Measurements from ENCODE around the gene HAVCR1. TPM values are rescaled to one million over a fixed set of nuclear protein-coding genes. Genes with fewer than 3 reads are reported as not detected.
"Not testable (repeated sequence)": the region's sequence is repeated elsewhere in the genome, so short reads cannot be mapped to it uniquely, and the experiment has no call there.

HAVCR1 gene
- total and polyA plus RNA-seq, 3 donors from 2014 or later = 1.1 to 3.1 (median 1.7) TPM

DNA sequence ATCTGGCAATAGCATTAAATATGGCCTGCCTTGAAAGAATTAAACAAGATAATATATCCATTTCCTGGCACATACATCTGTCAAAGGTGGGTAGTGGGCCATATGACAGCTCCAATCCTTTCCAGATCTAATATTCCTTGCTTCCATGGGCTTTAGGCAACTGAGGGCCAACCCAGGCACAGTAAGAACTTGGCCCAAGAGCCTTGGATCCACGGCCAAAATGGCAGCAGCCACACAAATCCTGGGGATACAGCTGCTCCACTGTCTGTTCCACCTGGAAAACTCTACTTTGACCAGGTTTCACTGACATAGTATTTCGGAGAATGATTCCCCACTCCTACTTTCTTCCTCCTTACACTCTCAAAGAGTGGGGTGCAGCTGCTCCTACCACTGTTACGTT is 13.3 kb downstream of the HAVCR1 start:
- Histone ChIP-seq H3K4me1 (no peaks in the 10 kb centered on the region), H3K4me3 (no peak overlapping the region), H3K36me3 (ENCODE audit: low read depth, missing control alignments) (no peaks in the 10 kb centered on the region), H3K27me3 (no peaks in the 10 kb centered on the region), H3K27ac (no peak overlapping the region), H3K9me3 (no peaks in the 10 kb centered on the region)
- 48 to 61% methylated on average over 3 of the region's 3 CpGs for WGBS, 2 donors
- DNase-seq = no peak
- intact Hi-C loops (cut with DNase I; ENCODE audit: low total_unique reads) = no loop called here
- TF ChIP-seq POLR2A (IDR thresholded peaks at IDR 0.05) = no peak
- TF ChIP-seq, protein P1, sequence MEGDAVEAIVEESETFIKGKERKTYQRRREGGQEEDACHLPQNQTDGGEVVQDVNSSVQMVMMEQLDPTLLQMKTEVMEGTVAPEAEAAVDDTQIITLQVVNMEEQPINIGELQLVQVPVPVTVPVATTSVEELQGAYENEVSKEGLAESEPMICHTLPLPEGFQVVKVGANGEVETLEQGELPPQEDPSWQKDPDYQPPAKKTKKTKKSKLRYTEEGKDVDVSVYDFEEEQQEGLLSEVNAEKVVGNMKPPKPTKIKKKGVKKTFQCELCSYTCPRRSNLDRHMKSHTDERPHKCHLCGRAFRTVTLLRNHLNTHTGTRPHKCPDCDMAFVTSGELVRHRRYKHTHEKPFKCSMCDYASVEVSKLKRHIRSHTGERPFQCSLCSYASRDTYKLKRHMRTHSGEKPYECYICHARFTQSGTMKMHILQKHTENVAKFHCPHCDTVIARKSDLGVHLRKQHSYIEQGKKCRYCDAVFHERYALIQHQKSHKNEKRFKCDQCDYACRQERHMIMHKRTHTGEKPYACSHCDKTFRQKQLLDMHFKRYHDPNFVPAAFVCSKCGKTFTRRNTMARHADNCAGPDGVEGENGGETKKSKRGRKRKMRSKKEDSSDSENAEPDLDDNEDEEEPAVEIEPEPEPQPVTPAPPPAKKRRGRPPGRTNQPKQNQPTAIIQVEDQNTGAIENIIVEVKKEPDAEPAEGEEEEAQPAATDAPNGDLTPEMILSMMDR (IDR thresholded peaks at IDR 0.05) = no peak

- Histone ChIP-seq H3K4me1 (no peaks in the 10 kb centered on the region), H3K9me3 (no peaks in the 10 kb centered on the region), H3K36me3 (ENCODE audit: low read depth, missing control alignments) (no peaks in the 10 kb centered on the region), H3K27me3 (no peaks in the 10 kb centered on the region), H3K27ac (no peak overlapping the region), H3K4me3 (no peak overlapping the region)
- DNase-seq = no peak
- no peak for TF ChIP-seq POLR2A (IDR thresholded peaks at IDR 0.05)
- TF ChIP-seq, protein P1 (IDR thresholded peaks at IDR 0.05) = no peak
- intact Hi-C loops (cut with DNase I; ENCODE audit: low total_unique reads) = no loop called here
- 73 to 87% methylated on average over 5 of the region's 5 CpGs for WGBS, 2 donors
These were observed 20.2 kb downstream of the HAVCR1 start for GRCh38 chr5:157038568-157039187.

- H3K27me3 ChIP-seq; H3K36me3 ChIP-seq (ENCODE audit: low read depth, missing control alignments); DNase-seq; H3K27ac ChIP-seq; intact Hi-C loops (cut with DNase I; ENCODE audit: low total_unique reads); H3K4me3 ChIP-seq; H3K9me3 ChIP-seq; H3K4me1 ChIP-seq: not testable (repeated sequence)
- WGBS, 2 donors = 50 to 63% methylated on average over 13 to 17 of the region's 17 CpGs
These were observed 24.5 kb downstream of the HAVCR1 start for GRCh38 chr5:157034106-157035072.

DNA sequence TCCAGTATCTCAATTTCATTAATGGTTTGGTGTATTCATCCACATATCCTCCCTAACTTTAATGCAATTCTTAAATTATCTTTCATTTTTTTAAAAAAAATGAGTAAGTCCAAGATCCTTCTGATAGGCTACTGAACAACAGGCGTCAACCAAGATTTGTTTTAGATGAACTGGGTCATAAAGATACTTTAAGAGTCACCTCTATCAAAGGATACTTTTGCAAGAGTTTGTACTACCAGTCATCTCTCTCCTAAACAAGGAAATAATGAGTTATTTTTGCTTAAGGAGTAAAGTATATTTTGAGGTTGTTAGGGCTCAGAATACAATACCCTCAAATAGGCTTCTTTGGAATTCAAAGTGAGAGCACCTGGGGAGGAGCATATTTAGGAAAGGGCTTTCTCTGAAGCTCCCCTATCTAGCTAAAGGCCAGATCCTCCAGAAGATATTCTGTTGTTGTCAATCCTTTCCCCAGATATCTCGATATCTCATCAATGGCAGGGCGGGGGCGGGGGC is 25.8 kb downstream of the HAVCR1 start:
- H3K4me1 ChIP-seq = no peaks in the 10 kb centered on the region
- no peak overlapping the region for H3K27ac ChIP-seq
- WGBS, 2 donors = 88 to 94% methylated on average over 4 of the region's 4 CpGs
- intact Hi-C loops (cut with DNase I; ENCODE audit: low total_unique reads) = no loop called here
- H3K4me3 ChIP-seq = no peak overlapping the region
- no peak for TF ChIP-seq POLR2A (IDR thresholded peaks at IDR 0.05)
- no peaks in the 10 kb centered on the region for H3K9me3 ChIP-seq
- no peaks in the 10 kb centered on the region for H3K27me3 ChIP-seq
- no peak for DNase-seq
- H3K36me3 ChIP-seq (ENCODE audit: low read depth, missing control alignments) = no peaks in the 10 kb centered on the region

GRCh38 chr5:157030692-157031091 is 28.2 kb downstream of the HAVCR1 start:
- Histone ChIP-seq H3K36me3 (ENCODE audit: low read depth, missing control alignments) (no peaks in the 10 kb centered on the region), H3K9me3 (no peaks in the 10 kb centered on the region), H3K4me3 (no peak overlapping the region), H3K4me1 (no peaks in the 10 kb centered on the region), H3K27ac (no peak overlapping the region), H3K27me3 (no peaks in the 10 kb centered on the region)
- 75 to 77% methylated on average over 3 of the region's 3 CpGs for WGBS, 2 donors
- intact Hi-C loops (cut with DNase I; ENCODE audit: low total_unique reads) = no loop called here
- no peak for TF ChIP-seq POLR2A (IDR thresholded peaks at IDR 0.05)
- TF ChIP-seq, protein P1 (IDR thresholded peaks at IDR 0.05) = no peak
- no peak for DNase-seq
